ENCODE results near the gene SORL1-AS1. TPM values are rescaled to one million over a fixed set of nuclear protein-coding genes. Genes with fewer than 3 reads are reported as not detected.

The SORL1-AS1 gene

GRCh38 chr11:121389651-121390050, 63.1 kb downstream of the SORL1-AS1 start:
- ATAC-seq (peak; percentile 54), DNase-seq (peak in 2 of 4 donors; percentile 34 to 65)
- Histone ChIP-seq H3K27ac (peak overlapping the region in 1 of 2 donors; percentile 28), H3K4me3 (no peak overlapping the region), H3K36me3 (no peaks in the 10 kb centered on the region), H3K9me3 (no peaks in the 10 kb centered on the region), H3K27me3 (no peaks in the 10 kb centered on the region), H3K4me1 (peaks cover 0 to 21% of the 10 kb centered on the region in 2 donors)
- intact Hi-C loops (cut with DNase I) = no loop called here
- TF ChIP-seq, protein P1, sequence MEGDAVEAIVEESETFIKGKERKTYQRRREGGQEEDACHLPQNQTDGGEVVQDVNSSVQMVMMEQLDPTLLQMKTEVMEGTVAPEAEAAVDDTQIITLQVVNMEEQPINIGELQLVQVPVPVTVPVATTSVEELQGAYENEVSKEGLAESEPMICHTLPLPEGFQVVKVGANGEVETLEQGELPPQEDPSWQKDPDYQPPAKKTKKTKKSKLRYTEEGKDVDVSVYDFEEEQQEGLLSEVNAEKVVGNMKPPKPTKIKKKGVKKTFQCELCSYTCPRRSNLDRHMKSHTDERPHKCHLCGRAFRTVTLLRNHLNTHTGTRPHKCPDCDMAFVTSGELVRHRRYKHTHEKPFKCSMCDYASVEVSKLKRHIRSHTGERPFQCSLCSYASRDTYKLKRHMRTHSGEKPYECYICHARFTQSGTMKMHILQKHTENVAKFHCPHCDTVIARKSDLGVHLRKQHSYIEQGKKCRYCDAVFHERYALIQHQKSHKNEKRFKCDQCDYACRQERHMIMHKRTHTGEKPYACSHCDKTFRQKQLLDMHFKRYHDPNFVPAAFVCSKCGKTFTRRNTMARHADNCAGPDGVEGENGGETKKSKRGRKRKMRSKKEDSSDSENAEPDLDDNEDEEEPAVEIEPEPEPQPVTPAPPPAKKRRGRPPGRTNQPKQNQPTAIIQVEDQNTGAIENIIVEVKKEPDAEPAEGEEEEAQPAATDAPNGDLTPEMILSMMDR (IDR thresholded peaks at IDR 0.05) = no peak

Other genes with a start within 250 kb of the SORL1-AS1 start
- 10 to 100 TPM; 60.4 to 79.1 TPM for gene SC5D, start 160.2 kb downstream of the SORL1-AS1 start, total RNA-seq
- 10 to 100 TPM; 41.8 to 49.4 (median 45.5) TPM for gene SC5D, start 160.2 kb downstream of the SORL1-AS1 start, polyA plus RNA-seq (ENCODE audit: insufficient read length in 6 of 6)
- 100 to 1,000 TPM in 1 of 2 donors, 10 to 100 TPM in 1; 44.9 to 114 TPM for gene SORL1, start 653 bp downstream of the SORL1-AS1 start, total RNA-seq
- 10 to 100 TPM; 29.8 to 36.5 (median 32.0) TPM for gene SORL1, start 653 bp downstream of the SORL1-AS1 start, polyA plus RNA-seq (ENCODE audit: insufficient read length in 6 of 6)